SK-N-SH (cell line): ENCODE measurements around the gene MUTYH. TPM values are rescaled to one million over a fixed set of nuclear protein-coding genes. Genes with fewer than 3 reads are reported as not detected.

Experiments used
- CTCF ChIA-PET: fragments of 300-600, 350-600 bp; formaldehyde crosslinking; extraction: SDS; loops from one replicate; lab custom pipeline; 2021; lab: Yijun Ruan, JAX
- POLR2A ChIA-PET: fragments of 350-600 bp; sonication (Branson Sonifier 250); formaldehyde crosslinking; extraction: SDS; loops from one replicate; lab custom pipeline; 2020; ENCODE audit warnings: antibody characterized with exemption, inconsistent platforms; lab: Yijun Ruan, JAX
- DNase-seq: peaks from one replicate; pipeline ENCODE4 v3.0.0; 2012
- H2AFZ ChIP-seq: fragments of 200-600 bp; sonication (generic); 2 replicates; pipeline ENCODE4 v1.8.1; 2016; ENCODE audit warnings: antibody characterized with exemption, mild to moderate bottlenecking, low read depth
- H3F3A ChIP-seq: fragments of 200-600 bp; sonication (generic); replicated peaks from 2 replicates; pipeline ENCODE3; 2016; ENCODE audit warnings: antibody characterized with exemption, mild to moderate bottlenecking; ENCODE audit not compliant: insufficient read depth
- H3K27ac ChIP-seq, 2 experiments: fragments of 200-500 bp in 1 of 2; fragments of 200-600 bp in 1 of 2; sonication (Bioruptor generic) in 1 of 2; sonication (generic), shearing (Covaris generic) in 1 of 2; 2 replicates each; pipeline versions ENCODE4 v1.5.1 to v1.6.1; 2014 to 2016; ENCODE audit warnings: low read depth in 2 of 2, inconsistent platforms in 1 of 2, low read length in 1 of 2, mild to moderate bottlenecking in 1 of 2, mixed read lengths in 1 of 2
- H3K27me3 ChIP-seq: fragments of 200-600 bp; sonication (generic), shearing (Covaris generic); 2 replicates; pipeline ENCODE4 v1.6.1; 2016; ENCODE audit warnings: mixed run types; ENCODE audit not compliant: insufficient read depth
- H3K36me3 ChIP-seq, 2 experiments: fragments of 200-500 bp in 1 of 2; fragments of 200-600 bp in 1 of 2; sonication (Bioruptor generic) in 1 of 2; sonication (generic) in 1 of 2; replicated peaks in 1 of 2; 2 replicates each; pipeline versions ENCODE3 to v1.5.1; 2014 to 2016; ENCODE audit warnings: low read length in 1 of 2, mild to moderate bottlenecking in 1 of 2; ENCODE audit not compliant: insufficient read depth in 2 of 2, control insufficient read depth in 1 of 2
- H3K4me1 ChIP-seq, 2 experiments: fragments of 200-500 bp in 1 of 2; fragments of 200-600 bp in 1 of 2; sonication (Bioruptor generic) in 1 of 2; sonication (generic), shearing (Covaris generic) in 1 of 2; 2 replicates each; pipeline versions ENCODE4 v1.5.1 to v1.6.1; 2014 to 2016; ENCODE audit warnings: low read depth in 1 of 2, low read length in 1 of 2, mixed run types in 1 of 2; ENCODE audit not compliant: insufficient read depth in 2 of 2, control insufficient read depth in 1 of 2
- H3K4me2 ChIP-seq: fragments of 200-600 bp; sonication (generic), shearing (Covaris generic); 2 replicates; pipeline ENCODE4 v1.6.1; 2017; ENCODE audit warnings: mixed run types
- H3K4me3 ChIP-seq, 2 experiments: fragments of 200-500 bp in 1 of 2; fragments of 200-600 bp in 1 of 2; sonication (Bioruptor generic) in 1 of 2; sonication (generic), shearing (Covaris generic) in 1 of 2; 2 replicates each; pipeline versions ENCODE4 v1.5.1 to v1.8.1; 2014 to 2016; ENCODE audit warnings: low read depth in 2 of 2, inconsistent platforms in 1 of 2, low read length in 1 of 2, mild to moderate bottlenecking in 1 of 2, mixed read lengths in 1 of 2, moderate library complexity in 1 of 2
- H3K79me2 ChIP-seq: fragments of 200-600 bp; sonication (generic); 2 replicates; pipeline ENCODE4 v1.8.1; 2017; ENCODE audit warnings: mild to moderate bottlenecking; ENCODE audit not compliant: insufficient read depth
- H3K9ac ChIP-seq: fragments of 200-600 bp; sonication (generic); 2 replicates; pipeline ENCODE4 v1.6.1; 2017; ENCODE audit warnings: mixed run types
- H3K9me2 ChIP-seq: fragments of 200-600 bp; sonication (generic); 2 replicates; pipeline ENCODE4 v1.6.1; 2017; ENCODE audit warnings: mixed run types
- H3K9me3 ChIP-seq: fragments of 200-600 bp; sonication (generic); 2 replicates; pipeline ENCODE4 v1.6.1; 2017; ENCODE audit warnings: mixed run types, mild to moderate bottlenecking, moderate library complexity
- H4K20me1 ChIP-seq: fragments of 200-600 bp; sonication (generic); 2 replicates; pipeline ENCODE4 v1.6.1; 2017; ENCODE audit warnings: mild to moderate bottlenecking, mixed run types; ENCODE audit not compliant: insufficient read depth
- CHD2 ChIP-seq: fragments of 150-350 bp; IDR thresholded peaks from 2 replicates; pipeline ENCODE4 v1.6.1; 2018; ENCODE audit warnings: low read length; ENCODE audit not compliant: partially characterized antibody
- ELF1 ChIP-seq: IDR thresholded peaks from 2 replicates; pipeline ENCODE4 v1.4.0; 2012
- EP300 ChIP-seq, 2 experiments: IDR thresholded peaks; 2 replicates each; pipeline versions ENCODE4 v1.4.0 to v1.6.1; 2012; ENCODE audit warnings: borderline replicate concordance in 1 of 2, low read depth in 1 of 2, low read length in 1 of 2
- JUND ChIP-seq: IDR thresholded peaks from 2 replicates; pipeline ENCODE4 v1.4.0; 2012
- MEF2A ChIP-seq: IDR thresholded peaks from 2 replicates; pipeline ENCODE4 v1.4.0; 2012; ENCODE audit warnings: low read depth, borderline replicate concordance
- MXI1 ChIP-seq: IDR thresholded peaks from 2 replicates; pipeline ENCODE4 v1.6.1; 2012; ENCODE audit warnings: mild to moderate bottlenecking, low read depth, low read length, improper control_type of control experiment
- POLR2AphosphoS5 ChIP-seq: IDR thresholded peaks from 2 replicates; pipeline ENCODE4 v1.6.1; 2012; ENCODE audit warnings: low read depth, low read length
- RCOR1 ChIP-seq: fragments of 150-350 bp; IDR thresholded peaks from 2 replicates; pipeline ENCODE4 v1.6.1; 2017; ENCODE audit warnings: antibody characterized with exemption, low read length
- SMC3 ChIP-seq: IDR thresholded peaks from 2 replicates; pipeline ENCODE4 v1.6.1; 2012; ENCODE audit warnings: low read depth, low read length, improper control_type of control experiment
- WGBS: methylation state at CpG from one replicate; pipeline ENCODE4 v1.1.6; 2017; ENCODE audit warnings: low lambda C conversion rate; 5-methylcytosine and 5-hydroxymethylcytosine counted together
- polyA plus RNA-seq, 3 experiments: library from polyadenylated mRNA; depleted of rRNA; stranded (reverse); fragments of >200 nt; gene quantifications; 2 replicates each; pipeline ENCODE4 v1.2.3, GENCODE V29; 2012
- TF ChIP-seq, protein P1 (sequence below): fragments of 200-600 bp; sonication (generic); IDR thresholded peaks from 2 replicates; pipeline ENCODE4 v1.6.1; 2017; ENCODE audit warnings: antibody characterized with exemption, mild to moderate bottlenecking, moderate library complexity
- TF ChIP-seq, protein P2 (sequence below): IDR thresholded peaks from 2 replicates; pipeline ENCODE4 v1.4.0; 2012; ENCODE audit warnings: low read depth

Gene MUTYH
- polyA plus RNA-seq, 1 of the 3 experiments (the other 2 are of a cell fraction) = 23.3 TPM

DNA sequence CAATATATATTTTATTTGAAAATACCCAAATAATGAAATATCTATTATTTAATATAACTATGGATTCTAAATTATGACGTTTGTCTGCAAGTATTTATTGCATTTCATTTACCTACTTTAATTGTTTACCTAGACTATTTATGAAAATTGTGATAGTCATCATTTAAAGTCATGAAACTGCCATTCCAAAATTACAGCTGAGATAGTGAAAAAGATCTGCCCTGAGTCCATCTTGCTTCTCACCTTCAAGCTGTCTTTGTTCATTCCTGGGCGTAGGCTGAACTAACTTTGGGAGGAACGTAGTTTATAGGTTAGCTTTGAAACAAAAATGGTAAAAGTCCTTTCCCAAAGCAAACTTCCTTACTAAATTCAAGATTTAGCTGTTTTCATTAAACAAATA lies 26.0 kb downstream of the MUTYH start:
- Histone ChIP-seq H3K27ac (no peak overlapping the region), H2AFZ (no peak overlapping the region), H3K27me3 (no peaks in the 10 kb centered on the region), H3K36me3 (no peaks in the 10 kb centered on the region), H3K79me2 (no peaks in the 10 kb centered on the region), H3K9me3 (no peaks in the 10 kb centered on the region), H3K4me1 (no peaks in the 10 kb centered on the region), H3K9me2 (no peaks in the 10 kb centered on the region), H3K9ac (no peak overlapping the region), H3K4me2 (no peak overlapping the region), H4K20me1 (no peaks in the 10 kb centered on the region), H3F3A (no peaks in the 10 kb centered on the region), H3K4me3 (no peak overlapping the region)
- ChIA-PET CTCF (interaction anchor here (0.9 to 1.7 kb wide), 3 partner anchors 10 to 255 kb away, joined by 3 to 6 read pairs (median 3); no protein-coding TSS in a partner anchor), POLR2A (interaction anchor here (1.5 kb wide), 1 partner anchor 514 kb away, joined by 3 read pairs; the partner anchor contains the start of gene PLK3)
- WGBS = 58% methylated on average over 3 of the region's 3 CpGs
- DNase-seq = no peak
- TF ChIP-seq JUND (no peak), EP300 (IDR thresholded peaks at IDR 0.05; ENCODE audit: borderline replicate concordance in 1 of 2, low read depth in 1 of 2, low read length in 1 of 2) (no peak), CHD2 (no peak), POLR2AphosphoS5 (no peak), ELF1 (no peak), MEF2A (no peak), RCOR1 (no peak)
- TF ChIP-seq, protein P1, sequence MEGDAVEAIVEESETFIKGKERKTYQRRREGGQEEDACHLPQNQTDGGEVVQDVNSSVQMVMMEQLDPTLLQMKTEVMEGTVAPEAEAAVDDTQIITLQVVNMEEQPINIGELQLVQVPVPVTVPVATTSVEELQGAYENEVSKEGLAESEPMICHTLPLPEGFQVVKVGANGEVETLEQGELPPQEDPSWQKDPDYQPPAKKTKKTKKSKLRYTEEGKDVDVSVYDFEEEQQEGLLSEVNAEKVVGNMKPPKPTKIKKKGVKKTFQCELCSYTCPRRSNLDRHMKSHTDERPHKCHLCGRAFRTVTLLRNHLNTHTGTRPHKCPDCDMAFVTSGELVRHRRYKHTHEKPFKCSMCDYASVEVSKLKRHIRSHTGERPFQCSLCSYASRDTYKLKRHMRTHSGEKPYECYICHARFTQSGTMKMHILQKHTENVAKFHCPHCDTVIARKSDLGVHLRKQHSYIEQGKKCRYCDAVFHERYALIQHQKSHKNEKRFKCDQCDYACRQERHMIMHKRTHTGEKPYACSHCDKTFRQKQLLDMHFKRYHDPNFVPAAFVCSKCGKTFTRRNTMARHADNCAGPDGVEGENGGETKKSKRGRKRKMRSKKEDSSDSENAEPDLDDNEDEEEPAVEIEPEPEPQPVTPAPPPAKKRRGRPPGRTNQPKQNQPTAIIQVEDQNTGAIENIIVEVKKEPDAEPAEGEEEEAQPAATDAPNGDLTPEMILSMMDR = no peak
- TF ChIP-seq, protein P2, sequence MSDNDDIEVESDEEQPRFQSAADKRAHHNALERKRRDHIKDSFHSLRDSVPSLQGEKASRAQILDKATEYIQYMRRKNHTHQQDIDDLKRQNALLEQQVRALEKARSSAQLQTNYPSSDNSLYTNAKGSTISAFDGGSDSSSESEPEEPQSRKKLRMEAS = no peak

DNA sequence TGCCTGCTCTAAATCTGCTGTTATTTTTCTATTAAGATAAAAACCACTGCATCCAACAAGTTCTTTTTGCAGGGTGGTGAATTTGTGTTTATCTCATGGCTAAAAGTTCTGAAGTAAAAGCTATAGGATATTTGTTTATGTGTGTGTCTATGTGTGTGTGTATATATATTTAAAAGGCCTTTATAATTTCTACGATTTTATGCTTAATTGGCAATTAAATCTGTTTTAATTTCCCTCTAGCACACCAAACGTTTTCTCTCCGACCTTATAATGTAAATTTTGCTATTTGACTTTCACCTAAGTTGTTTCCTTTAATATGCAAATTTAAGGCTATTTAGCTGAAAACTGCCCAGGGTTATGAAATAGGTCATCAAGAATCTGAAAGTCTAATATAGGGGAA lies 33.3 kb downstream of the MUTYH start:
- Histone ChIP-seq H4K20me1 (no peaks in the 10 kb centered on the region), H3K9ac (no peak overlapping the region), H3F3A (peaks cover 8% of the 10 kb centered on the region), H2AFZ (no peak overlapping the region; the same call in 1 of the 2 replicates), H3K79me2 (no peaks in the 10 kb centered on the region), H3K4me2 (no peak overlapping the region), H3K4me1 (peaks cover 0 to 12% of the 10 kb centered on the region in 2 experiments; a peak in 1 of 4 replicates), H3K4me3 (no peak overlapping the region), H3K36me3 (no peaks in the 10 kb centered on the region), H3K27ac (no peak overlapping the region), H3K9me2 (no peaks in the 10 kb centered on the region), H3K27me3 (no peaks in the 10 kb centered on the region), H3K9me3 (no peaks in the 10 kb centered on the region)
- no peak for DNase-seq
- TF ChIP-seq MXI1 = no peak
- TF ChIP-seq SMC3 = no peak
- WGBS = 73% methylated on average over 3 of the region's 3 CpGs
- POLR2A ChIA-PET = no interaction called here
- CTCF ChIA-PET = interaction anchor here (1.3 to 14.7 kb wide), 4 partner anchors 21 to 471 kb away, joined by 3 to 470 read pairs (median 6); partner anchors contain the start of genes HECTD3, MUTYH and UROD
